GM18868 (cell line): Measurements from ENCODE around the gene HHATL.

ENCODE experiments used
- ATAC-seq: cut with Tn5 transposase; IDR thresholded peaks from one replicate; pipeline ENCODE4 v1.9.1; 2021; ENCODE audit warnings: mild to moderate bottlenecking, moderate library complexity; ENCODE audit not compliant: unreplicated experiment

Gene HHATL

GRCh38 chr3:42654331-42655201, 48.0 kb downstream of the HHATL start:
- peak; percentile 32 for ATAC-seq

- ATAC-seq = no peak
These were observed 48.9 kb downstream of the HHATL start, which contains the start of gene ZBTB47 for GRCh38 chr3:42653560-42654330. ZBTB47 (plus strand) TSS chr3:42653697; CDS start chr3:42658356, 4,659 bp downstream.

GRCh38 chr3:42653303-42653559, 49.4 kb downstream of the HHATL start:
- no peak for ATAC-seq

GRCh38 chr3:42652611-42653302, 49.8 kb downstream of the HHATL start:
- peak; percentile 63 for ATAC-seq

- no peak for ATAC-seq
These were observed 50.4 kb downstream of the HHATL start for GRCh38 chr3:42652251-42652610.

GRCh38 chr3:42651248-42652091, 51.1 kb downstream of the HHATL start:
- no peak for ATAC-seq

- no peak for ATAC-seq
These were observed 52.8 kb downstream of the HHATL start for GRCh38 chr3:42649783-42650182.

- no peak for ATAC-seq
These were observed 53.6 kb downstream of the HHATL start for GRCh38 chr3:42649006-42649405.

GRCh38 chr3:42647821-42648459, 54.7 kb downstream of the HHATL start:
- ATAC-seq = no peak
